ENCODE data around the gene BCAS3. TPM values are rescaled to one million over a fixed set of nuclear protein-coding genes. Genes with fewer than 3 reads are reported as not detected.

The BCAS3 gene
- polyA plus RNA-seq, 1 donor from 2014 or later, result 21.6 TPM

DNA sequence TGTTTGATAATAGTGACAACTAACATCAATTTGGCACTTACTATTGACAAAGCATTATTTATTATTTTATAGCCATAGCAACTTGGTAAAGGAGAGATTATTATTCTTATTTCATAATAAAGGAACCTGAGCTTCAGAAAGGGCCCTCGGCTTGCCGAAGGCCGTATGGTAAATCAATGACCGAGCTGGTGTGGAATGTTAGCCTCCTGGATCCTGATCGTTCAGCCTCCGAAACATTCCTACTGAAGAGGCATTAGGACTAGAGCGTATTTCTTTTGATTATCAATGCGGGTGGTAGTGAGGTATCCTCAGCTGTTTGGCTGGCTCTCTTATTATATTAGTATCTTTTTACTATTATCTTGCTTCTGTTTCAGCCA is 522.7 kb downstream of the BCAS3 start:
- Histone ChIP-seq H3F3A (ENCODE audit: insufficient read depth, low read length, poor library complexity, severe bottlenecking) (no peaks in the 10 kb centered on the region), H3K9me2 (ENCODE audit: insufficient read depth, low read length) (no peaks in the 10 kb centered on the region), H3K4me3 (ENCODE audit: low read length) (no peak overlapping the region), H4K20me1 (ENCODE audit: insufficient read depth) (no peaks in the 10 kb centered on the region), H3K27ac (ENCODE audit: low read length) (no peak overlapping the region), H3K79me2 (replicated peaks; ENCODE audit: insufficient read depth, low read length) (no peaks in the 10 kb centered on the region), H3K9ac (ENCODE audit: low read length) (no peak overlapping the region), H3K27me3 (ENCODE audit: insufficient read depth, low read depth, low read length) (no peaks in the 10 kb centered on the region), H3K9me3 (ENCODE audit: low read length) (no peaks in the 10 kb centered on the region), H3K36me3 (ENCODE audit: insufficient read depth, low read length) (no peaks in the 10 kb centered on the region), H3K4me2 (ENCODE audit: low read length) (no peak overlapping the region), H2AFZ (ENCODE audit: low read depth, low read length) (no peak overlapping the region)
- TF ChIP-seq, protein P1, sequence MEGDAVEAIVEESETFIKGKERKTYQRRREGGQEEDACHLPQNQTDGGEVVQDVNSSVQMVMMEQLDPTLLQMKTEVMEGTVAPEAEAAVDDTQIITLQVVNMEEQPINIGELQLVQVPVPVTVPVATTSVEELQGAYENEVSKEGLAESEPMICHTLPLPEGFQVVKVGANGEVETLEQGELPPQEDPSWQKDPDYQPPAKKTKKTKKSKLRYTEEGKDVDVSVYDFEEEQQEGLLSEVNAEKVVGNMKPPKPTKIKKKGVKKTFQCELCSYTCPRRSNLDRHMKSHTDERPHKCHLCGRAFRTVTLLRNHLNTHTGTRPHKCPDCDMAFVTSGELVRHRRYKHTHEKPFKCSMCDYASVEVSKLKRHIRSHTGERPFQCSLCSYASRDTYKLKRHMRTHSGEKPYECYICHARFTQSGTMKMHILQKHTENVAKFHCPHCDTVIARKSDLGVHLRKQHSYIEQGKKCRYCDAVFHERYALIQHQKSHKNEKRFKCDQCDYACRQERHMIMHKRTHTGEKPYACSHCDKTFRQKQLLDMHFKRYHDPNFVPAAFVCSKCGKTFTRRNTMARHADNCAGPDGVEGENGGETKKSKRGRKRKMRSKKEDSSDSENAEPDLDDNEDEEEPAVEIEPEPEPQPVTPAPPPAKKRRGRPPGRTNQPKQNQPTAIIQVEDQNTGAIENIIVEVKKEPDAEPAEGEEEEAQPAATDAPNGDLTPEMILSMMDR (IDR thresholded peaks at IDR 0.05; ENCODE audit: poor library complexity, severe bottlenecking), result no peak
- TF ChIP-seq TAF1 (IDR thresholded peaks at IDR 0.05; ENCODE audit: low read depth), result no peak
- TF ChIP-seq MXI1 (conservative IDR thresholded peaks at IDR 0.05; ENCODE audit: poor library complexity, severe bottlenecking), result no peak
- no peak for TF ChIP-seq EZH2 (IDR thresholded peaks at IDR 0.05; ENCODE audit: borderline replicate concordance, insufficient read depth, low read length, poor library complexity, severe bottlenecking)
- no peak for TF ChIP-seq REST (IDR thresholded peaks at IDR 0.05; ENCODE audit: borderline replicate concordance)
- no peak for TF ChIP-seq EP300 (conservative IDR thresholded peaks at IDR 0.05; ENCODE audit: poor library complexity, severe bottlenecking)
- no peak for TF ChIP-seq POLR2AphosphoS5 (IDR thresholded peaks at IDR 0.05)
- no peak for TF ChIP-seq SMC3 (conservative IDR thresholded peaks at IDR 0.05; ENCODE audit: poor library complexity)
- TF ChIP-seq RAD21 (conservative IDR thresholded peaks at IDR 0.05), result no peak

DNA sequence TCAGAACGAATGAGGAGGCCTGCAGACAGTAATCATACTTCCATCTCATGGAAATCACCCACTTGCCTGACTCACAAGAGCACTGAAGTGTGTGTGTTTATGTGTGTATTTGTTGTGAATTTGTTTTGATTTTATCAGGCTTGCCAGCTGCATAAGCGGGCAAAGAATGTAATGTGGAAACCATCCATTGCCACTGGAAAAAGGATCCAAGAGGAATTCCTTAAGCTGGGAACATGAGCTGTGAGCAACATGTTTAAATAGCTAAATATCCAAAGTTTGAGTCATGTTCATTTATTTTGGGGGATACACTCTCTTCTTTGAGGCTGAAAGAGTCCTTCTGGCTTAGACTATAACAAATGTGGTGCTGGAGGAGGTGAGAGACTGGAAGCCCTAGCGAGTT is 523.6 kb downstream of the BCAS3 start:
- Histone ChIP-seq H3F3A (ENCODE audit: insufficient read depth, low read length, poor library complexity, severe bottlenecking) (no peaks in the 10 kb centered on the region), H2AFZ (ENCODE audit: low read depth, low read length) (no peak overlapping the region), H3K9ac (ENCODE audit: low read length) (no peak overlapping the region), H3K9me3 (ENCODE audit: low read length) (no peaks in the 10 kb centered on the region), H3K4me2 (ENCODE audit: low read length) (no peak overlapping the region), H3K9me2 (ENCODE audit: insufficient read depth, low read length) (no peaks in the 10 kb centered on the region), H3K36me3 (ENCODE audit: insufficient read depth, low read length) (no peaks in the 10 kb centered on the region), H4K20me1 (ENCODE audit: insufficient read depth) (no peaks in the 10 kb centered on the region), H3K4me3 (ENCODE audit: low read length) (no peak overlapping the region), H3K27me3 (ENCODE audit: insufficient read depth, low read depth, low read length) (no peaks in the 10 kb centered on the region), H3K79me2 (replicated peaks; ENCODE audit: insufficient read depth, low read length) (no peaks in the 10 kb centered on the region), H3K27ac (ENCODE audit: low read length) (no peak overlapping the region)
- no peak for TF ChIP-seq TAF1 (IDR thresholded peaks at IDR 0.05; ENCODE audit: low read depth)
- no peak for TF ChIP-seq MXI1 (conservative IDR thresholded peaks at IDR 0.05; ENCODE audit: poor library complexity, severe bottlenecking)
- TF ChIP-seq EZH2 (IDR thresholded peaks at IDR 0.05; ENCODE audit: borderline replicate concordance, insufficient read depth, low read length, poor library complexity, severe bottlenecking), result no peak
- no peak for TF ChIP-seq POLR2AphosphoS5 (IDR thresholded peaks at IDR 0.05)
- no peak for TF ChIP-seq REST (IDR thresholded peaks at IDR 0.05; ENCODE audit: borderline replicate concordance)
- TF ChIP-seq RAD21 (conservative IDR thresholded peaks at IDR 0.05), result no peak
- no peak for TF ChIP-seq SMC3 (conservative IDR thresholded peaks at IDR 0.05; ENCODE audit: poor library complexity)
